HepG2 (cell line): ENCODE data around the gene KRTAP5-10. TPM values are rescaled to one million over a fixed set of nuclear protein-coding genes. Genes with fewer than 3 reads are reported as not detected.

Experiments
- ARID5B ChIP-seq: IDR thresholded peaks from 2 replicates; pipeline ENCODE4 v1.4.0; 2020; ENCODE audit warnings: mild to moderate bottlenecking, missing genetic modification reagents
- CSRNP1 ChIP-seq: sonication (generic); formaldehyde crosslinking; IDR thresholded peaks from 2 replicates; pipeline ENCODE4 v1.8.1; 2023; ENCODE audit warnings: mild to moderate bottlenecking, missing genetic modification reagents
- HOXA3 ChIP-seq: sonication (generic); formaldehyde crosslinking; IDR thresholded peaks from 2 replicates; pipeline ENCODE4 v1.5.0; 2020; ENCODE audit warnings: missing genetic modification reagents
- MATR3 ChIP-seq: sonication (generic); formaldehyde crosslinking; IDR thresholded peaks from 2 replicates; pipeline ENCODE4 v1.4.0; 2020; ENCODE audit warnings: missing genetic modification reagents
- PRDM10 ChIP-seq: sonication (generic); formaldehyde crosslinking; IDR thresholded peaks from 2 replicates; pipeline ENCODE4 v1.4.0; 2020; ENCODE audit warnings: low read depth, missing genetic modification reagents
- SOX6 ChIP-seq, 2 experiments: fragments of 450-650 bp in 1 of 2; sonication (generic) in 1 of 2; formaldehyde crosslinking in 1 of 2; IDR thresholded peaks; 2 replicates each; pipeline versions ENCODE4 v1.4.0 to v1.6.1; 2017 to 2020; ENCODE audit warnings: antibody characterized with exemption in 1 of 2, mild to moderate bottlenecking in 1 of 2, missing genetic modification reagents in 1 of 2
- SP5 ChIP-seq: IDR thresholded peaks from 2 replicates; pipeline ENCODE4 v1.6.1; 2016; ENCODE audit warnings: low read depth, borderline replicate concordance
- TFDP1 ChIP-seq: IDR thresholded peaks from 2 replicates; pipeline ENCODE4 v1.6.1; 2016; ENCODE audit warnings: missing compliant biosample characterization, missing genetic modification reagents, borderline replicate concordance
- XBP1 ChIP-seq: sonication (generic); formaldehyde crosslinking; IDR thresholded peaks from 2 replicates; pipeline ENCODE4 v1.5.0; 2020; ENCODE audit warnings: missing genetic modification reagents
- ZEB1 ChIP-seq: IDR thresholded peaks from 2 replicates; pipeline ENCODE4 v1.6.1; 2012; ENCODE audit warnings: mild to moderate bottlenecking, low read depth, inconsistent platforms; ENCODE audit not compliant: insufficient replicate concordance
- ZFP90 ChIP-seq: sonication (generic); formaldehyde crosslinking; IDR thresholded peaks from 2 replicates; pipeline ENCODE4 v1.8.0; 2022; ENCODE audit warnings: missing genetic modification reagents, mild to moderate bottlenecking, inconsistent platforms, borderline replicate concordance
- ZNF101 ChIP-seq: sonication (generic); formaldehyde crosslinking; IDR thresholded peaks from 2 replicates; pipeline ENCODE4 v1.4.0; 2020; ENCODE audit warnings: mild to moderate bottlenecking, low read depth, missing genetic modification reagents, borderline replicate concordance
- ZNF460 ChIP-seq: sonication (generic); formaldehyde crosslinking; IDR thresholded peaks from 2 replicates; pipeline ENCODE4 v1.5.1; 2020; ENCODE audit warnings: missing genetic modification reagents, mild to moderate bottlenecking, borderline replicate concordance
- ZNF546 ChIP-seq: sonication (generic); formaldehyde crosslinking; conservative IDR thresholded peaks from 2 replicates; pipeline ENCODE4 v1.8.1; 2023; ENCODE audit warnings: mild to moderate bottlenecking, missing genetic modification reagents
- ZNF547 ChIP-seq: sonication (generic); formaldehyde crosslinking; IDR thresholded peaks from 2 replicates; pipeline ENCODE4 v1.5.1; 2020; ENCODE audit warnings: mild to moderate bottlenecking, missing genetic modification reagents
- ZNF607 ChIP-seq: sonication (generic); formaldehyde crosslinking; IDR thresholded peaks from 2 replicates; pipeline ENCODE4 v1.5.1; 2020; ENCODE audit warnings: missing genetic modification reagents, mild to moderate bottlenecking, borderline replicate concordance
- ZNF891 ChIP-seq: sonication (generic); formaldehyde crosslinking; IDR thresholded peaks from 2 replicates; pipeline ENCODE4 v1.5.0; 2020; ENCODE audit warnings: mild to moderate bottlenecking, missing genetic modification reagents
- polyA plus RNA-seq, 8 experiments: library from polyadenylated mRNA; depleted of rRNA in 3 of 8; stranded (reverse) in 7 of 8; unstranded in 1 of 8; fragments of >200 nt; fragmentation: Illumina TruSeq in 4 of 8; extraction: Trizol in 4 of 8; gene quantifications; 2 replicates each; pipeline versions ENCODE4 v1.2.1 to v1.2.3, GENCODE V29; 2011 to 2016; ENCODE audit warnings: low read depth in 4 of 8, missing spikeins in 1 of 8, mixed read lengths in 1 of 8; ENCODE audit not compliant: insufficient read depth in 1 of 8
- total RNA-seq, 5 experiments: library from RNA; depleted of rRNA; stranded (reverse); fragments of >200 nt; fragmentation: Illumina TruSeq; extraction: Trizol; gene quantifications; 2 replicates each; pipeline ENCODE4 v1.2.3, GENCODE V29; 2016; ENCODE audit warnings: low read depth in 1 of 5

KRTAP5-10 gene
- total and polyA plus RNA-seq, 2 of the 13 experiments (the other 11 are each of a cell fraction or from before 2014, with no cell fraction given) = not detected

- TF ChIP-seq ZNF607 (CRISPR knock-in tag) (0 out of 2 replicates have a peak, but pooled peaks have one; percentile 46), ZNF101 (CRISPR knock-in tag) (no peak), SOX6 (IDR thresholded peaks at IDR 0.05) (no peak), SOX6 (CRISPR knock-in tag; IDR thresholded peaks at IDR 0.05) (no peak; the same call in 1 of the 2 replicates), ZNF546 (CRISPR knock-in tag) (no peak), SP5 (CRISPR knock-in tag) (no peak), ZEB1 (no peak), HOXA3 (CRISPR knock-in tag) (no peak), XBP1 (CRISPR knock-in tag) (no peak), ZFP90 (CRISPR knock-in tag) (no peak), MATR3 (CRISPR knock-in tag) (no peak), ARID5B (0 out of 2 replicates have a peak, but pooled peaks have one; percentile 27), PRDM10 (CRISPR knock-in tag) (peak; percentile 62; the same call in 1 of the 2 replicates), CSRNP1 (CRISPR knock-in tag) (no peak), ZNF460 (CRISPR knock-in tag) (no peak), ZNF891 (no peak), TFDP1 (CRISPR knock-in tag) (no peak), ZNF547 (no peak)
Observed at GRCh38 chr11:71544525-71545214, 20.7 kb upstream of the KRTAP5-10 start (continued).
